Upper lobe of left lung (tissue), 6 donors: ENCODE results near the gene VPS41. TPM values are rescaled to one million over a fixed set of nuclear protein-coding genes. Genes with fewer than 3 reads are reported as not detected.

Source experiments
- ATAC-seq, 2 donors: fragments of 200-7000 bp; cut with Tn5 transposase; one replicate each; pipeline ENCODE4 v1.9.1; 2022; ENCODE audit warnings: mild to moderate bottlenecking in 2 of 2, moderate library complexity in 2 of 2; ENCODE audit not compliant: low FRiP score in 2 of 2
- DNase-seq, 2 donors: peaks; one replicate each; pipeline ENCODE4 v3.0.0-alpha.2; 2019 to 2020
- H3K27ac ChIP-seq, 4 donors: fragments of 200-600 bp; sonication (generic); one replicate each; pipeline ENCODE4 v1.5.1; 2016 to 2019
- H3K27me3 ChIP-seq, 4 donors: fragments of 200-600 bp; sonication (generic); one replicate each; pipeline ENCODE4 v1.5.1; 2017 to 2019
- H3K36me3 ChIP-seq, 4 donors: fragments of 200-600 bp; sonication (generic); one replicate each; pipeline ENCODE4 v1.5.1; 2016 to 2019
- H3K4me1 ChIP-seq, 4 donors: fragments of 200-600 bp; sonication (generic); one replicate each; pipeline ENCODE4 v1.5.1; 2018 to 2019
- H3K4me3 ChIP-seq, 4 donors: fragments of 200-600 bp; sonication (generic); one replicate each; pipeline ENCODE4 v1.5.1; 2017 to 2019; ENCODE audit warnings: mild to moderate bottlenecking in 2 of 4, moderate library complexity in 1 of 4
- H3K9me3 ChIP-seq, 4 donors: fragments of 200-600 bp; sonication (generic); one replicate each; pipeline ENCODE4 v1.5.1; 2018 to 2019
- CTCF ChIP-seq, 6 experiments: fragments of 450-650 bp in 4 of 6; fragments of 200-600 bp in 2 of 6; sonication (generic) in 2 of 6; IDR thresholded peaks; one replicate each; pipeline ENCODE4 v1.5.1; 2016 to 2019; ENCODE audit warnings: antibody characterized with exemption in 6 of 6
- EP300 ChIP-seq, 4 donors: sonication (generic); formaldehyde crosslinking; IDR thresholded peaks; one replicate each; pipeline ENCODE4 v1.5.1; 2017; ENCODE audit warnings: antibody characterized with exemption in 4 of 4, control low read depth in 2 of 4
- POLR2A ChIP-seq, 4 donors: fragments of 450-650 bp; IDR thresholded peaks; one replicate each; pipeline ENCODE4 v1.5.1; 2016 to 2017; ENCODE audit warnings: antibody characterized with exemption in 4 of 4, mild to moderate bottlenecking in 2 of 4
- POLR2AphosphoS5 ChIP-seq, 2 donors: sonication (generic); formaldehyde crosslinking; IDR thresholded peaks; one replicate each; pipeline ENCODE4 v1.5.1; 2017; ENCODE audit warnings: antibody characterized with exemption in 2 of 2
- WGBS, 2 donors: methylation state at CpG; one replicate each; pipeline ENCODE4 v1.1.5; 2017 to 2018; 5-methylcytosine and 5-hydroxymethylcytosine counted together
- total RNA-seq, 6 donors: library from RNA; depleted of rRNA in 4 of 6; stranded (reverse); fragments of >200 nt in 4 of 6; gene quantifications; one replicate each; pipeline versions ENCODE4 v1.1.0 to v1.2.1, GENCODE V29; 2016 to 2021
- donor health status: DM: no; HTN: no; CAD: no; lungs with moderate emphysema.
- donor health status: DM: no; HTN: yes; CAD: no; lungs with severe emphysema.

The VPS41 gene
- total RNA-seq, 6 donors from 2014 or later: 32.1 to 96.4 (median 48.4) TPM

GRCh38 chr7:38700116-38700515, 208.9 kb downstream of the VPS41 start:
- H3K27me3 ChIP-seq: no peaks in the 10 kb centered on the region
- TF ChIP-seq EP300 (IDR thresholded peaks at IDR 0.05): no peak
- TF ChIP-seq POLR2A (IDR thresholded peaks at IDR 0.05): no peak
- no peak for TF ChIP-seq POLR2AphosphoS5 (IDR thresholded peaks at IDR 0.05)
- no peak for TF ChIP-seq CTCF (IDR thresholded peaks at IDR 0.05)
- DNase-seq: peak in 1 of 2 donors; percentile 72
- no peaks in the 10 kb centered on the region for H3K9me3 ChIP-seq
- no peak overlapping the region for H3K27ac ChIP-seq
- no peaks in the 10 kb centered on the region for H3K4me1 ChIP-seq
- 66 to 77% methylated on average over 5 of the region's 5 CpGs for WGBS, 2 donors
- no peaks in the 10 kb centered on the region for H3K36me3 ChIP-seq
- ATAC-seq: no peak
- no peak overlapping the region for H3K4me3 ChIP-seq

GRCh38 chr7:38699471-38699870, 209.5 kb downstream of the VPS41 start:
- H3K27ac ChIP-seq: no peak overlapping the region
- DNase-seq (no peak), ATAC-seq (no peak)
- 57 to 61% methylated on average over 3 of the region's 3 CpGs for WGBS, 2 donors
- no peaks in the 10 kb centered on the region for H3K27me3 ChIP-seq
- H3K9me3 ChIP-seq: no peaks in the 10 kb centered on the region
- no peak for TF ChIP-seq POLR2AphosphoS5 (IDR thresholded peaks at IDR 0.05)
- no peak for TF ChIP-seq POLR2A (IDR thresholded peaks at IDR 0.05)
- TF ChIP-seq CTCF (IDR thresholded peaks at IDR 0.05): no peak
- TF ChIP-seq EP300 (IDR thresholded peaks at IDR 0.05): no peak
- H3K4me3 ChIP-seq: no peak overlapping the region
- no peaks in the 10 kb centered on the region for H3K4me1 ChIP-seq
- no peaks in the 10 kb centered on the region for H3K36me3 ChIP-seq

GRCh38 chr7:38694326-38694725, 214.7 kb downstream of the VPS41 start:
- DNase-seq: no peak
- H3K9me3 ChIP-seq: no peaks in the 10 kb centered on the region
- no peaks in the 10 kb centered on the region for H3K27me3 ChIP-seq
- ATAC-seq: no peak
- H3K27ac ChIP-seq: no peak overlapping the region
- no peaks in the 10 kb centered on the region for H3K36me3 ChIP-seq
- WGBS, 2 donors: 50 to 57% methylated on average over 3 of the region's 3 CpGs
- H3K4me1 ChIP-seq: no peaks in the 10 kb centered on the region
- no peak for TF ChIP-seq POLR2A (IDR thresholded peaks at IDR 0.05)
- no peak for TF ChIP-seq CTCF (IDR thresholded peaks at IDR 0.05)
- no peak for TF ChIP-seq EP300 (IDR thresholded peaks at IDR 0.05)
- TF ChIP-seq POLR2AphosphoS5 (IDR thresholded peaks at IDR 0.05): no peak
- no peak overlapping the region for H3K4me3 ChIP-seq

- Histone ChIP-seq H3K27ac (no peak overlapping the region), H3K9me3 (no peaks in the 10 kb centered on the region), H3K4me3 (no peak overlapping the region), H3K27me3 (no peaks in the 10 kb centered on the region), H3K36me3 (no peaks in the 10 kb centered on the region), H3K4me1 (no peaks in the 10 kb centered on the region)
- WGBS, 2 donors: 87 to 91% methylated on average over 7 of the region's 7 CpGs
- TF ChIP-seq CTCF (IDR thresholded peaks at IDR 0.05) (no peak), POLR2A (IDR thresholded peaks at IDR 0.05) (no peak), POLR2AphosphoS5 (IDR thresholded peaks at IDR 0.05) (no peak), EP300 (IDR thresholded peaks at IDR 0.05) (no peak)
- ATAC-seq: no peak
- no peak for DNase-seq
These were observed 222.1 kb downstream of the VPS41 start for GRCh38 chr7:38686888-38687287.

GRCh38 chr7:38685851-38686250, 223.1 kb downstream of the VPS41 start:
- no peaks in the 10 kb centered on the region for H3K4me1 ChIP-seq
- no peak for TF ChIP-seq CTCF (IDR thresholded peaks at IDR 0.05)
- no peak for TF ChIP-seq POLR2A (IDR thresholded peaks at IDR 0.05)
- no peak for TF ChIP-seq EP300 (IDR thresholded peaks at IDR 0.05)
- TF ChIP-seq POLR2AphosphoS5 (IDR thresholded peaks at IDR 0.05): no peak
- H3K4me3 ChIP-seq: no peak overlapping the region
- H3K36me3 ChIP-seq: no peaks in the 10 kb centered on the region
- no peaks in the 10 kb centered on the region for H3K27me3 ChIP-seq
- WGBS, 2 donors: 90 to 96% methylated on average over 21 of the region's 21 CpGs
- DNase-seq (peak in 1 of 2 donors; percentile 28), ATAC-seq (no peak)
- H3K9me3 ChIP-seq: no peaks in the 10 kb centered on the region
- no peak overlapping the region for H3K27ac ChIP-seq
